OCI-LY3 (cell line): Measurements from ENCODE around the gene REEP2.

Experiments
- CTCF ChIP-seq: fragments of 200-600, 300-600 bp; sonication (generic); IDR thresholded peaks from 2 replicates; pipeline ENCODE4 v1.5.1; 2014; ENCODE audit warnings: antibody characterized with exemption, low read length, low read depth
- EZH2phosphoT487 ChIP-seq: fragments of 200-600 bp; shearing (Covaris generic); IDR thresholded peaks from 2 replicates; pipeline ENCODE4 v1.6.1; 2018; ENCODE audit warnings: antibody characterized with exemption, mixed run types, low read depth

- TF ChIP-seq CTCF (peak; percentile 53), EZH2phosphoT487 (no peak)
Measured at GRCh38 chr5:138464008-138464387, 25.1 kb downstream of the REEP2 start.
